ENCODE measurements around the gene DHRSX.
"Not testable (repeated sequence)": the region's sequence is repeated elsewhere in the genome, so short reads cannot be mapped to it uniquely, and the experiment has no call there.

Gene DHRSX

DNA sequence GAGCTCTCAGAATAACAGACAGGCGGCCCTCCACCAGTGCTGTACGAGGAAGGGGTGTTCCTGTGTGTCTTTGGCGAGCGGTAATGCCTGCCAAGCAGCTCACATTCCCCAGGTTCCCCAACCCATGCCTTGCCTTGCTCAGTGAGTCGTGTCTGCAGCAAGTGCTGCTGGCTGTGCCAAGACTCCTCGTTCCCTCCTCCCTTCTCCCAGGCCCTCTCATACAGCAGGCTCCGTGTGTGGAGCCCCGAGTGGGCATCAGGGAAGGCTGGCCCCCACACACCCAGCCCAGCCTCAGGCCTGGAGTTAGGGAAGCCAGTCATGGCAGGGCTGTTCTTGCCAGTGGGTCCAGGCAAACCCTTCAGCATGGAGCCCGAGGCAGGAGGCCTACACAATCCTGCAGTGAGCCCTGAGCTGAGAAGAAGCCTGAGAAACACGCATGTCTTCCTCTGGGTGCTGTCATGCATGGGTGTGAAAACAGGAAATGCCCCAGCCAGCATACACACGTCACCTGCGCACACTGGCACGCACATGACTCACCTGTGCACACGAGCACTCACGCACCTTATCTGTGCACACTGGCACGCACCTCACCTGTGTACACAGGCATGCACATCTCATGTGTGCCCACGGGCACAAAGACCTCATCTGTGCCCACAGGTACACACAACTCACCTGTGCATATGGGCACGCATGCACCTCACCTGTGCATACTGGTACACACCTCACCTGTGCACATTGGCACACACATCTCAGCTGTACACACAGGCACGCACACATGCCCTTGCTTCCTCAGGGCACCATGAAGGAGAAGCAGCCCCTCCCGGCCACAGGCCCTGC lies 238.7 kb downstream of the DHRSX start:
- DNase-seq (ENCODE audit: low spot score), result no peak

GRCh38 chrX:2252331-2253065 lies 248.3 kb downstream of the DHRSX start:
- DNase-seq (ENCODE audit: low spot score), result no peak

- DNase-seq (ENCODE audit: low spot score), result no peak
Measured at GRCh38 chrX:2251211-2251610, 249.6 kb downstream of the DHRSX start.

GRCh38 chrX:2243913-2244460 lies 256.8 kb downstream of the DHRSX start:
- DNase-seq (ENCODE audit: low spot score), result no peak

- no peak for DNase-seq (ENCODE audit: low spot score)
Measured at GRCh38 chrX:2242980-2243379, 257.8 kb downstream of the DHRSX start.

- DNase-seq (ENCODE audit: low spot score), result no peak
Measured at GRCh38 chrX:2242326-2242725, 258.4 kb downstream of the DHRSX start.

- DNase-seq (ENCODE audit: low spot score), result not testable (repeated sequence)
Measured at GRCh38 chrX:2241496-2241895, 259.3 kb downstream of the DHRSX start.

DNA sequence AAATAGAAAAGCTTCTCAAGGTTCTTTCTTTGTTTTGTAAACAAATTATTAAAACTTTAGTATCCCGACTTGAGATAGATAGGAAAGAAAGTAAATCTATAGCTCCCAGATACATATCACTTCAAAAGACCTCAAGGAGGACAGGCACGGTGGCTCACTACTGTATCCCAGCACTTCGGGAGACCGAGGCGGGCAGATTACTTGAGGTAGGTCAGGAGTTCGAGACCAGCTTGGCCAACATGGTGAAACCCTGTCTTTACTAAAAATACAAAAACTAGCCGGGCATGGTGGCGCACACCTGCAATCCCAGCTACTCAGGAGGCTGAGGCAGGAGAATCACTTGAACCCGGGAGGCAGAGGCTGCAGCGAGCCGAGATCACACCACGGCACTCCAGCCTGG lies 260.0 kb downstream of the DHRSX start:
- not testable (repeated sequence) for DNase-seq (ENCODE audit: low spot score)

- DNase-seq (ENCODE audit: low spot score), result no peak
Measured at GRCh38 chrX:2237976-2238375, 262.8 kb downstream of the DHRSX start.

GRCh38 chrX:2231570-2232192 lies 269.1 kb downstream of the DHRSX start:
- no peak for DNase-seq (ENCODE audit: low spot score)

DNA sequence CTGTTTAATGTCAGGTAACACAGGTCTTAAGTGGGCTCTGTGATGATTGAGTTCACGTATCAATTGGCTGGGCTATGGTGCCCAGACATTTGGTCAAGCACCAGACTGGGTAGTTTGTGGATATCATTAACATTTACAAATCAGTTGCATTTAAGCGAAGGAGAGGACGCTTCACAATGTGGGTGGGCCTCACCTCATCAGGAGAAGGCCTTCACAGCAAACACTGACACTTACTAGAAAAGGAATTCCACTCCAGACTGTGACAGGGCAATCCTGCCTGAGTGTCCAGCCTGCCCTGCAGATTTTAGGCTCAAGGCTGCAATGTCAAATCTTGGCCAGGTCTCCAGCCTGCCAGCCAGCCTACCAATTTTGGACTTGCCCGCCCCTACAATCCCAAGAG lies 270.3 kb downstream of the DHRSX start:
- DNase-seq (ENCODE audit: low spot score), result no peak

DNA sequence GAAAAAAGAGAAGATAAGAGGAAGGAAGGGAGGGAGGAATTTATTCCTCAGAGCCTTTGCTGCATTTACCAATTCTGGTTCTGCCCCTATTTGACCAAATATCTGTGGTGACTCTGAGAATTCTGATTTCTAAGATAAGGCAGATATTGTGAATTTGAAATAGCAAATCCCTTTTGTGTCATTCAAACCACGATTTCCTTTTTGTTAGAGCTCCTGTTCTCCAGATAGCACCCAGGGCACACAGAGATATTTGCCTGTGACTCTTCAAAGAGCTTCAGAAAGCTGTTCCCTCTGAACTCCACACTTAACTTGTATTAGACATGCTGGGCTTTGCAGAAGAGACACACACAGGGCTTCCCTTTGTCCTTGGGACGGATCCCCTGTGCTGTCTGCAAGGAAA lies 272.2 kb downstream of the DHRSX start:
- no peak for DNase-seq (ENCODE audit: low spot score)

DNA sequence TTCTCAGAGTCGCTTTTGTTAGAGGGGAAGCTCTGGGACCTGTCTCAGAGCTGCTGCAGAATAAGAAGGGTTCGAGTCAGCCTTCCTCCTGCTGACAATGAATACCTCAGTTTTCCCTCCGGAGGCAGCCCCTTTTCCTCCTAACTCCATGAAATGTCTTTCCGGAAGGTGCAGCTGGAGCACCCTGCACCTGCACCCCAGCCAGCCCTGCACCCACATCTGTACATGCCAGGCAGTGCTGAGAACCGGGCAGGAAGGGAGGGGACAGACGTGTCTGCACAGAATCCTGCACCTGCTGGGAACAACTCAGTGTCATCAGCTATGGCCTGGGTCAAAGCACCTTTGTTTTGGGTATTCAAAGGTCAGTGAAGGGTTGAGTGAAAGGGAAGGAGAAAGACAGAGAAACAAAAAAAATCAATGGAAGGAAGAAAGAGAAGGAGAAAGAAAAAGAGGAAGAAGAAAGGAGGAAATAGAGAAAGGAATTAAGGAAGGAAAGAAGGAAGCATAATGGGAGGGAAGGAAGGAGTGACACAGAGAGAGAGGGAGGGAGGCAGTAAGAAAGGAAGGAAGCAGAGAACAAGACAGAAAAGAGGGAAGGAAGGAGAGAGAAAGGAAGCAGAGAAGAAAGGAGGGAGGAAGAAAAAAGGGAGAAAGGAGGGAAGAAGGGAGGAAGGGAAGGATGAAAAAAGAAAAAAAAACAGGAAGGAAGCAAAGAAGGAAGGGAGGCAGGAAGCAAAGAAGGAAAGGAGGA lies 273.7 kb downstream of the DHRSX start:
- no peak for DNase-seq (ENCODE audit: low spot score)

DNA sequence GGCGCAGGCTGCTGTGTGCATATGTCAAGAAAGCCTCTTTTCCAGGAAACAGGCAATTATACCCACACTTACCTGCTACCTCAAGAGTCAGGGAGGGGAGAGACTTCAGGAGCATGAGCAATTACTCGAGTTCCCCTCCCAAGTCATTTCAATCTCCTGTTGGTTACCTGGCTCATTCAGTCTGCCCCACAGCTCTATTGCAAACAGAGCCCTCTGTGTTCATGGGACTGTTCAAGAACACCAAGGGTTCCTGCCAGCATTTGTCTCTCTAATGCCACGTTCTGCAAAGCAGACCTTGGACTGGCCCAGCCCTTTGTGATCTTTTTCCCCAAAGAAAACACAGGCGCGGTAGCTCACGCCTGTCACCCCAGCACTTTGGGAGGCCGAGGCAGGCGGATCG lies 274.6 kb downstream of the DHRSX start:
- DNase-seq (ENCODE audit: low spot score), result no peak

GRCh38 chrX:2224597-2225235 lies 276.1 kb downstream of the DHRSX start:
- DNase-seq (ENCODE audit: low spot score), result no peak

DNA sequence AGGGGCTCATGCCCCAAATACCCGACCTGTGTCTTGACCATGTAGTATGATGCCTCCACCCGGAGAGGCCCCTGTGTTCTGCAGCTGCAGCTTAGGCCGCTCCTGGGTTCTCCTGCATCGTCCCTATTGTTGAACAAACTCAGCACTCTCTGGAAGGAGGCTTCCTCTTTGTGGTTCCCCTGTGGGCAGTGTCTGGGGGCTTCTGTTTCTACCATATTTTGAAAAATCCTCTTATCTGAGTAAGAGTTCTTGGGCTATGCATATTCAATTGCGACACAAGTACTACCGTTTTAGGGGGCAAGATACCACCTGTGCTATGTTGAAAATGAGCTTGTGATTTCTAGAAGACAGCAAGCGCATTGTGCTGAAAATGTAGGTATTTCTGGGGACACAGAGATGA lies 276.6 kb downstream of the DHRSX start:
- no peak for DNase-seq (ENCODE audit: low spot score)

DNA sequence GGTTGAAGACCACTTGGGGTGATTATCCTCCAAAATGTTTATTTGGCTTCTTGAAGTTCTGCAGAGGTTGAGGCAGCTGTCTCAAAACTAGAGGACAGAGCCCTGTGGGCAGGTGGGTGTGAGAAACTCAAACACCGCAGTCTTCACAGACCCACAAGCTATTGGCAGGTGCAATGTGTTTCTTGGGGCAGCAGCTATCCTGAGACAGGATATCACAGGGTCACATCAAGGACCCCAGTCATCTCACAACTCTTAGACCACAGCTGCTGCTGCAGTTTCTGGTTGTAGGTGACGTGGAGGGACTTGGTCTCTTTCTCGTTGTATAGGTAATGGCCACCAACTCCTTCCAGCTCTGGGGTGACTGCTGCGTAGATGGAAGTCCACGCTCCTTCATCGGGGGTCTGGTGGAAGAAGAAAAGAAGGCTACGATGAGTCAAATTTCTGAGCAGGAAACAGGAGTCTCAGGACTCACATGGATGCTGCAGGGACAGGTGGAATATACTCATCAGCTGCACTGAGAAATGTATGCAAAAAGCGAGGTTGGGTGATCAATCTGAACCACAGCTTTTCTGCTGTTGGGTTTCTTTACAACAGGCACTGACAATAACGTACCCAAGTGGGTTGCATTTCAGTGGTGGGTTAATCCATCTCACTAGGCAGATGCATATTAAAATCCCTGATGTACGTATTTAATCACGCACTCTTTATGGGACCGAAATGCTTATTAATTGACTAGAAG lies 279.8 kb downstream of the DHRSX start:
- DNase-seq (ENCODE audit: low spot score), result no peak

GRCh38 chrX:2220296-2220695 lies 280.5 kb downstream of the DHRSX start:
- no peak for DNase-seq (ENCODE audit: low spot score)

DNA sequence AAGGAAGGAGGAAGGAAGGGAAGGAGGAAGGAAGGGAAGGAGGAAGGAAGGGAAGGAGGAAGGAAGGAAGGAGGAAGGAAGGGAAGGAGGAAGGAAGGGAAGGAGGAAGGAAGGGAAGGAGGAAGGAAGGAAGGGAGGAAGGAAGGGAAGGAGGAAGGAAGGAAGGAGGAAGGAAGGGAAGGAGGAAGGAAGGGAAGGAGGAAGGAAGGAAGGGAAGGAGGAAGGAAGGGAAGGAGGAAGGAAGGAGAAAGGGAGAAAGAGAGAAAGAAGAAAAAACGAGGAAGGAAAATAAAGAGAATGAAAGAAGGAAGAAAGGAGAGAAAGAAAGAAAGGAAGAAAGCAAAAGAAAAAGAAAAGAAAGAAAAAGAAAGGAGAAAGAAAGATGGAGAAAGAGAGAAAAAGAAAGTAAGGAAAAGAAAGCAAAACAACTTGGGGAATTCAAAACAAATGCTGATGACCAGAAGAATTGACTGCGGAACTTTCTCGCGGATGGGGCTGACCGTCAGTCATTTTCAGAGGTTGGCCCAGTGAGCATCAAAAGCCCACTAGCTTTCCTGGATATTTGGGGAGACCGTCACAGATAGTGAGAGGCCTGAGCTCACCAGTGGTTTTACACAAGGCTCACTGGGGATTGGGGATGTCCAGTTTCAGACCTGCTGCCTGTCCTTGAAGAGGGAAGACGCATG lies 286.5 kb downstream of the DHRSX start:
- not testable (repeated sequence) for DNase-seq (ENCODE audit: low spot score)

DNA sequence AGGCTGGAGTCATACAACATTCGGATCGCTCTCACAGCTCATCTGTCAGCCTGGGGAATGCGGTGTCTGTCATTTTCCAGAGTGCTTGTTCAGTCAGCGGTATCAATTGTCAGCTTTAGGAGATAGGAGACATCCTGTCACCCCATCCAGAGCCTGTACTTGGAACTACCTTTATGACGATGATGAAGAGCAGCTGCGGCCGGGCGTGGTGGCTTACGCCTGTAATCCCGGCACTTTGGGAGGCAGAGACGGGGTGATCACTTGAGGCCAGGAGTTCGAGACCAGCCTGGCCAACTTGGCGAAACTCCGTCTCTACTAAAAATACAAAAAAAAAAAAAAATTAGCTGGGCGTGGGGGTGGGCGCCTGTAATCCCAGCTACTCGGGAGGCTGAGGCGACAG lies 289.1 kb downstream of the DHRSX start:
- DNase-seq (ENCODE audit: low spot score), result not testable (repeated sequence)
